GM18868 (cell line): ENCODE results near the gene FGF4.

Experiments used
- ATAC-seq: cut with Tn5 transposase; IDR thresholded peaks from one replicate; pipeline ENCODE4 v1.9.1; 2021; ENCODE audit warnings: mild to moderate bottlenecking, moderate library complexity; ENCODE audit not compliant: unreplicated experiment

The FGF4 gene

DNA sequence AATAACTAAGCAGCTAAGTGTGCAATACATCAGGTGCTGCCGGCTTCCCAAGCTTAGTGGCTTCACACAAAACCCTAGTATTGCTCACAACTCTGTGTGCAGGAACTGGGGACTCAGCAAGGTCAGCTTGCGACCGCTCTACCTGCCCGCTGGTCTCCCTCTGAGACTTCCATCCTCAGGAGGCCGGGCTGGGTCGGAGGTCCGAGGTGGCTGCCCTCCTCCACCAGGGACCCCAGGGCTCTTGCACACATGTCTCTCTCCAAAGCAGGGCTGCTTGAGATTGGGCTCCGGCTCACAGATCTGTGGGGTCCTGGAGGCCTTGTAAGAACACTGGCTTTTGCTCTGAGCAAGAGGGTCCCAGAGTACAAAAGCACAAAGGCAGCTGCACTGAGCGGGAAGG lies 45.9 kb downstream of the FGF4 start:
- ATAC-seq: no peak

DNA sequence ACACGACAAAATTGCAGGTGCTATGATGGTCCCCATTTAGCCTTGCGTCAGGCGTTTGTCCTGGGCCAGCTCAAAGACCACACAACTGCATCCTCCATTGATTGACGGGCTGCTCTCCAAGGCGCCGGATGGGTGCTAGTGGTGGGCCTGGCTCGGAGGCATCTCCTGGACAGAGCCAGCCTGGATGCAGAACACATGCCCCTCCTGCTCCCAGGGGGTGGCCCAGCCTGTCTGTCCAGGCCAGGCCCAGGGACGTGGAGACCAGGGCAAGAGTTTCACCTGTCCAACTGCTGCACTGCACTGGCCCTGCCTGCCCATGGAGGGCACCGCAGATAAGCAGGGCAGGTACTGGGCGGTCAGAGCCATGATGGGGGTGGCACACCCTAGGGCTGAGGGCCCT lies 47.9 kb downstream of the FGF4 start:
- no peak for ATAC-seq

DNA sequence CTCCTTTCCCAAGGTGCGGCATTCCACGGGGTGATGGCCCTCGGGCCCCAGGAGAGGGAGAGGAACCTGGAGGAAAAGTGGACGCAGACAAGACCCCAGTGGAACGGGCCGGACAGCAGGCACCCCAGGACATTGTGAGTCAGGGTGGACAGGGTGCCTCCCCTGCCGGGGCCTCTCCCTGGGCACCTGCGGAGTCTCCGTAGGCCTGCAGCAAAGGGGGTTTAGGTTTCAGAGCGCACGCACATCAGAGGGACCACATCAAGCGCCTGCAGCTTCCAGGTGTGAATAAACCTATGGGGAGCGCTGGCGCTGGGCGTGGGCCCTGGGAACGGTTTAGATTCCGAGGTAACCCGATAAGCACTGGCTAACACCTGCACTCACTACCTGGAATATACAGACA lies 48.7 kb downstream of the FGF4 start:
- ATAC-seq: no peak

- ATAC-seq: no peak
These were observed 49.1 kb downstream of the FGF4 start for GRCh38 chr11:69726019-69726418.

DNA sequence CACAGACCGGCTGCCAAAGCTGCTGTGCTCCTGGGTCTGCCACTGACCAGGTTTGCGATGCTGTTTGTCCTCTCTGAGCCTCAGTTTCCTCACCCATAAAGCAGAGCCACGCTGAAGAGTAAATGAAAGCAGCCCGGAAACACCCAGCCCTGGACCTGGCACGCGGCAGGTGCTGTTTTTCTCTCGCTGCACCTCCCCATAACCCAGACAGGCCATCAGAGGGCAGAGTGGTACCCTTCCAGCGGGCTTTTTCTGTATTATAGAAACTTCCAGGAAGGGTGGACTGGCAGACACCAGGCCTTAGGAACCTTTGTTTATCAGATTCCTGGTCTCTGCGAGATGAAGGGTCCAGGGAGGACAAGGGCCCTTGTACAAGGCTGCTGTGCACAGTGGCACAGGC lies 53.4 kb downstream of the FGF4 start:
- ATAC-seq: no peak

DNA sequence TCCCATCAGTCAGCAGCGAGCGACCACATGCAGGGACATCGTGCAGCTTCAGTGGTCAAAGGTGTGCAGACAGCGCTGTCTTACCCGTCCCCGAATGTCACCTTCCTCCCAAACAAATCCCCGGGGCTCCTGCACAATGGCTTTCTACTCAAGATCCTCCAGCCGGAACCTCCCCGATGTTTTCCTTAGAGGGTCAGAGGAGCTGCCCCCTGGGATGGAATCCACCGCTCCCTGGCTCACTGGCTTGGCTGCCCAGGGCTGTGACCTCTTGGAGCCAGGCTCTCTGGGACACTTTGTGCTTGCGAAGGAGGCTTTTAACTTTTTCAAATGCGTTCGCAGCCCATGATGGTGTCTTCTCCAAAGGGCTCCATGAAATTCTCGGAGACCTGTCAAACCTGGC lies 54.0 kb downstream of the FGF4 start:
- ATAC-seq: no peak
